ENCODE results near the gene SPIB.

The SPIB gene

GRCh38 chr19:50477751-50478515, 59.2 kb downstream of the SPIB start:
- Histone ChIP-seq H3F3A (ENCODE audit: control insufficient read depth, insufficient read depth) (no peaks in the 10 kb centered on the region), H3K36me3 (ENCODE audit: control insufficient read depth, low read length) (peaks cover 52% of the 10 kb centered on the region), H3K79me2 (ENCODE audit: control insufficient read depth, low read length) (peaks cover 40% of the 10 kb centered on the region), H3K27ac (ENCODE audit: low read depth, low read length) (no peak overlapping the region), H3K4me1 (ENCODE audit: control insufficient read depth, low read length) (peaks cover 10% of the 10 kb centered on the region), H3K9me3 (ENCODE audit: control insufficient read depth, insufficient read depth, low read length) (peaks cover 5% of the 10 kb centered on the region; the same call in 1 of the 2 replicates), H3K4me2 (ENCODE audit: low read length) (peak overlapping the region; percentile 88), H3K27me3 (ENCODE audit: control insufficient read depth, low read length) (peaks cover 6% of the 10 kb centered on the region; the same call in 1 of the 2 replicates), H3K9me2 (replicated peaks; ENCODE audit: control insufficient read depth, low read length) (no peaks in the 10 kb centered on the region), H4K20me1 (ENCODE audit: control insufficient read depth, insufficient read depth, low read depth, low read length) (peaks cover 11% of the 10 kb centered on the region), H3K4me3 (ENCODE audit: low read length) (peak overlapping the region; percentile 98)
- TF ChIP-seq CTCF (IDR thresholded peaks at IDR 0.05; ENCODE audit: low read depth, low read length, poor library complexity, severe bottlenecking) (no peak), EZH2phosphoT487 (IDR thresholded peaks at IDR 0.05; ENCODE audit: borderline replicate concordance, low read length) (no peak)

- peaks cover 59% of the 10 kb centered on the region for H3K36me3 ChIP-seq (ENCODE audit: control insufficient read depth, low read length)
- H3K27ac ChIP-seq (ENCODE audit: low read depth, low read length) = no peak overlapping the region
- no peaks in the 10 kb centered on the region for H3K9me2 ChIP-seq (replicated peaks; ENCODE audit: control insufficient read depth, low read length)
- H3K79me2 ChIP-seq (ENCODE audit: control insufficient read depth, low read length) = peaks cover 40% of the 10 kb centered on the region
- TF ChIP-seq CTCF (IDR thresholded peaks at IDR 0.05; ENCODE audit: low read depth, low read length, poor library complexity, severe bottlenecking) (peak; percentile 78), EZH2phosphoT487 (IDR thresholded peaks at IDR 0.05; ENCODE audit: borderline replicate concordance, low read length) (no peak)
- peaks cover 11% of the 10 kb centered on the region for H4K20me1 ChIP-seq (ENCODE audit: control insufficient read depth, insufficient read depth, low read depth, low read length)
- no peaks in the 10 kb centered on the region for H3F3A ChIP-seq (ENCODE audit: control insufficient read depth, insufficient read depth)
- H3K4me3 ChIP-seq (ENCODE audit: low read length) = no peak overlapping the region
- peaks cover 10% of the 10 kb centered on the region for H3K4me1 ChIP-seq (ENCODE audit: control insufficient read depth, low read length)
- peaks cover 5% of the 10 kb centered on the region; the same call in 1 of the 2 replicates for H3K9me3 ChIP-seq (ENCODE audit: control insufficient read depth, insufficient read depth, low read length)
- H3K27me3 ChIP-seq (ENCODE audit: control insufficient read depth, low read length) = no peaks in the 10 kb centered on the region
- H3K4me2 ChIP-seq (ENCODE audit: low read length) = no peak overlapping the region
Observed at GRCh38 chr19:50478901-50479715, 60.4 kb downstream of the SPIB start.

GRCh38 chr19:50479761-50480251, 61.1 kb downstream of the SPIB start:
- no peaks in the 10 kb centered on the region for H3K9me2 ChIP-seq (replicated peaks; ENCODE audit: control insufficient read depth, low read length)
- peaks cover 10% of the 10 kb centered on the region for H3K4me1 ChIP-seq (ENCODE audit: control insufficient read depth, low read length)
- no peaks in the 10 kb centered on the region for H3F3A ChIP-seq (ENCODE audit: control insufficient read depth, insufficient read depth)
- H3K9me3 ChIP-seq (ENCODE audit: control insufficient read depth, insufficient read depth, low read length) = peaks cover 5% of the 10 kb centered on the region; the same call in 1 of the 2 replicates
- no peak overlapping the region for H3K27ac ChIP-seq (ENCODE audit: low read depth, low read length)
- H3K4me3 ChIP-seq (ENCODE audit: low read length) = no peak overlapping the region
- TF ChIP-seq CTCF (IDR thresholded peaks at IDR 0.05; ENCODE audit: low read depth, low read length, poor library complexity, severe bottlenecking) (no peak), EZH2phosphoT487 (IDR thresholded peaks at IDR 0.05; ENCODE audit: borderline replicate concordance, low read length) (no peak)
- peaks cover 64% of the 10 kb centered on the region for H3K36me3 ChIP-seq (ENCODE audit: control insufficient read depth, low read length)
- peaks cover 40% of the 10 kb centered on the region for H3K79me2 ChIP-seq (ENCODE audit: control insufficient read depth, low read length)
- H4K20me1 ChIP-seq (ENCODE audit: control insufficient read depth, insufficient read depth, low read depth, low read length) = peaks cover 11% of the 10 kb centered on the region
- H3K4me2 ChIP-seq (ENCODE audit: low read length) = no peak overlapping the region
- H3K27me3 ChIP-seq (ENCODE audit: control insufficient read depth, low read length) = no peaks in the 10 kb centered on the region
